Fibroblast of skin of right quadriceps (primary cell): ENCODE results near the gene MPL.
A peak's percentile ranks its signal among the peaks of the same experiment; 100 is the strongest.

ENCODE experiments used
- DNase-seq: peaks from one replicate; pipeline ENCODE4 v3.0.0-alpha.2; 2013

MPL gene

GRCh38 chr1:43306688-43307457, 30.7 kb upstream of the MPL start:
- no peak for DNase-seq

DNA sequence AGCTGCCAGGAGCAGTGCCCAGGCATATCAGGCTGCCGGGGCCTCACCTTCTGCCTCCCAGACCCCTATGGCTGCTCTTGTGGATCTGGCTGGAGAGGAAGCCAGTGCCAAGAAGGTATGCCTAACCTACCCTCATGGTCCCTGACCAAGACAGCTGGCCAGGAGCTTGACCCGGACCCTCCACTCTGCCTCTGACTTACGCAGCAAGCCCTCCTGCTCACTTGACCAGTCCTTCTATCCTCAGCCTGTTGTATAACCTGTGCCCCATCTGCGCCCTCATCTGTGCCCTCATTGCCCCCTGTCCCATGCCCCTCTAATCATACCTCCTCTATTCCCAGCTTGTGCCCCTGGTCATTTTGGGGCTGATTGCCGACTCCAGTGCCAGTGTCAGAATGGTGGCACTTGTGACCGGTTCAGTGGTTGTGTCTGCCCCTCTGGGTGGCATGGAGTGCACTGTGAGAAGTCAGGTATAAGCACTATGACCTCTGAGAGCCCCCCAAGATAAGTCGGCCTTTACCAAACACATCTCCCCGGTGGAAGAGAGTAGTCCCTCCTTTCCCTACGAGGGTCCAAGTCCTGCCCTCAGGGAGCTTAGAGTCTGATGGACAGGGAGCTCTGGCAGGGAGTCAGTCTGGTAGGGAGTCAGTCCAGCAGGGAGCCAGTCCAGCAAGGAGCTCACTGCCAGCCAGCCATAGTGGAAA, 30.0 kb upstream of the MPL start:
- no peak for DNase-seq

DNA sequence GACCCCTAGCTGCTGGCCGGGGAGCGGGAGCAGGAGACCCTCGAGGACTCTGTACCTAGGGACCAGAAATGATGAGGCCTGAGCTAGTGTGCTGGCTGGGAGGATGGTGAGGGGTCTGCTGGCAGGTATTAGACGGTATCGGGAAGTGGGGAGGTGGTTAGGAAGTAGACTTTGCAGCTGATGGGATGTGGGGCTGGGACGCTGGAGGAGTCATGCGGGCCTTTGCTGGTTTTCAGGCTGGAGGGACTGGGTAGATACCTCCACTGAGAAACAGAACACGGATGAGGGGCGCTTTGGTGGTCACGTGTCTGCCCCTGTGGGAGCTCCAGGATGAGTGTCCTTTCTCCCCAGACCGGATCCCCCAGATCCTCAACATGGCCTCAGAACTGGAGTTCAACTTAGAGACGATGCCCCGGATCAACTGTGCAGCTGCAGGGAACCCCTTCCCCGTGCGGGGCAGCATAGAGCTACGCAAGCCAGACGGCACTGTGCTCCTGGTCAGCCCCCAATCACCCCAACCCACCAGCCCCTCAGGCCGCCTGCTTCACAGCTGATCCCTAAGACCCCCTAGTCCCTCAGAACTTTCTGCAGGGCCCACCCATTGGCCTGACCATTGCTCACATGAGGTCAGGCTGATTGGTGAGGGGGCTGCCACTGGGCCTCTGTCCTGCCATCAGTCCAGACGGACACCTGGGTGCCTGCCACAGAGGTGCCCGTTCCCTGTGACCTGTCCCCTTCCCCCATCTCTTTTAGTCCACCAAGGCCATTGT, 28.8 kb upstream of the MPL start:
- DNase-seq = no peak

- DNase-seq = no peak
Measured at GRCh38 chr1:43309405-43310025, 28.1 kb upstream of the MPL start.

DNA sequence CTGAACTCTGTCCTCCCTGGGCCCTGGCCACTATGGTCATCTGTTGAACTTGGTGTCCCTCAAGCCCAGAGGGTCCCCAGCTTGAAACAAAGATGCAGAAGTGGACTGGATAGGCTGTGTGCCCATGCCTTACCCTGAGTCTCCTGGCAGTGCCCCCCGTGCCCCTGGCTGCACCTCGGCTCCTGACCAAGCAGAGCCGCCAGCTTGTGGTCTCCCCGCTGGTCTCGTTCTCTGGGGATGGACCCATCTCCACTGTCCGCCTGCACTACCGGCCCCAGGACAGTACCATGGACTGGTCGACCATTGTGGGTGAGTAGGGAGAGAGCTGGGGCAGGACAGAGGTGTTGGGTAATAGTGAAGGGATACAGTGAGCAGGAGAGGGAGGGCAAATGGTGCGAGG, 26.1 kb upstream of the MPL start:
- DNase-seq = no peak

DNA sequence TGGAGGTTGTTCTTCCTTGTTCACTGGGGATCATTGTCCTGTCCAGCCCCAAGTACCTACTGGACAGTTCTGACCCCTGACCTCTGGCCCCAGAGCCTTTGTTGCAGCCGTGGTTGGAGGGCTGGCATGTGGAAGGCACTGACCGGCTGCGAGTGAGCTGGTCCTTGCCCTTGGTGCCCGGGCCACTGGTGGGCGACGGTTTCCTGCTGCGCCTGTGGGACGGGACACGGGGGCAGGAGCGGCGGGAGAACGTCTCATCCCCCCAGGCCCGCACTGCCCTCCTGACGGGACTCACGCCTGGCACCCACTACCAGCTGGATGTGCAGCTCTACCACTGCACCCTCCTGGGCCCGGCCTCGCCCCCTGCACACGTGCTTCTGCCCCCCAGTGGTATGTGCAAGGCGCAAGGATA, 25.4 kb upstream of the MPL start:
- no peak for DNase-seq

DNA sequence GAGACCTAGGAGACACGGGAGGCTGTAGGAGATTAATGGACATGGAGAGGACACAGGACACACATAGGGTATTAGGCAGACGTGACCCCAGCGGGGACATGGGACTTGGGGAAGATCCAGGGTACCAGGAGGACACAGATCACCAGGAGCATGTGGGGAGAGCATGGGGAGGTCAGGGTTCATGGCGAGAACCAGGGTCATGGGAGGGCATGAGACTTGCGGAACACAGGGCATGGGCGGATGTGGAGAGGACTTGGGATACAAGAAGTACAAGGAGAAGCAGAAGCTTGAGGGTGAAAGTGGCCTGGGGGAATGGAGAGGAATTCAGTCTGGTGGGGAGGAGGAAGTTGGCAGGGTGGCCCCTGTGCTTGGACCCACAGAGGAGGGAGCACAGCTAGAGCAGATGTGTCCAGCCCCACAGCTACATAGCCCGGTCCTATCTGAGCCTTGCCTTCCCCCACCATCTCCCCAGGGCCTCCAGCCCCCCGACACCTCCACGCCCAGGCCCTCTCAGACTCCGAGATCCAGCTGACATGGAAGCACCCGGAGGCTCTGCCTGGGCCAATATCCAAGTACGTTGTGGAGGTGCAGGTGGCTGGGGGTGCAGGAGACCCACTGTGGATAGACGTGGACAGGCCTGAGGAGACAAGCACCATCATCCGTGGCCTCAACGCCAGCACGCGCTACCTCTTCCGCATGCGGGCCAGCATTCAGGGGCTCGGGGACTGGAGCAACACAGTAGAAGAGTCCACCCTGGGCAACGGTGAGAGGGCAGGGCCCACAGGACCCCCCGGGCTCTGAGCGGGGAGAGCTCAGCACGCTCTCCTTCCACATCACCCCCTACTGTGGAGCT, 24.7 kb upstream of the MPL start:
- no peak for DNase-seq

DNA sequence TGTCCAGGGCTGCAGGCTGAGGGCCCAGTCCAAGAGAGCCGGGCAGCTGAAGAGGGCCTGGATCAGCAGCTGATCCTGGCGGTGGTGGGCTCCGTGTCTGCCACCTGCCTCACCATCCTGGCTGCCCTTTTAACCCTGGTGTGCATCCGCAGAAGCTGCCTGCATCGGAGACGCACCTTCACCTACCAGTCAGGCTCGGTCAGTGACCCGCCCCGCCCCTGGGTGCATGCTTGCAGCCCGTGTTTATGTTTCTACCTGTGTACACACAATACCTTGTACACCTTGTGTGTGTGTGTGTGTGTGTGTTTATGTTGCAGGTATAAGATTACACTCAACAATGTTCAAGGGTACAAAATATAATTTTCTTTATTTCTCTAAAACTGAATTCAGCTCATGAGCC, 23.8 kb upstream of the MPL start:
- no peak for DNase-seq

- no peak for DNase-seq
Measured at GRCh38 chr1:43314233-43314632, 23.4 kb upstream of the MPL start.

GRCh38 chr1:43315481-43315880, 22.1 kb upstream of the MPL start:
- no peak for DNase-seq

DNA sequence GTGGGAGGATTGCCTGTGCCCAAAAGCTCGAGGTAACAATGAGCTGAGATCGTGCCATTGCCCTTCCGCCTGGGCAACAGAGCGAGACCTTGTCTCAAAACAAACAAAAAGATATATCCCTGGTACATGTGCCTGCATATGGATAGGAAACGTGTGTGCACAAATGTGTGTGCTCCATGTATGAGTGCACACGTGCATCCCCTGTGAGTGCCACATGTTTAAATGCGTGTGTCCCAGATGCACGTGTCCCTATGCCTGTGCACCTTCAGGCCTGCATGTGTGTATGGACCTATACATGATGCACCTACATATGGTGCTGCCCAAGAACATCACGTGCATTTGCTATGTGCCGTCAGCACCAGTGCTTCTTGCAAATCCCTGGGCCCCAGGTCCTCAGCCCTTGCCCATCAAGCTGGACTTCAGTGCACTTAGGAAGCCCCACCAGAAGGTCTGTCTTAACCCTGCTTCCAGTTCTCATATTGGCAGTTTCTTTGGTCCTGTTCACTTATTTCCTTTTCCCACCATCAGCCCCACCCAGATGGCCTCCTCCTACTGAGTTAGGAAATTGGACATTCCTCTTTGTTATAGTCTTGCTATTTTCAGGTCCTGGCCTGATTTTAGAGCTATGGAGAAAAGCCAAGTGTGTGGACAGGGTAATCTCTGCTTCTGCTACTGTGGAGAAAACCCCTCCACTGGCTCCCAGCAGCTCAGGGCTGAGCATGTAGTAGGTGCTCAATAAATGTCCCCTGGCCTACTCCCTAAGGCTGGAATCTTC, 21.5 kb upstream of the MPL start:
- no peak for DNase-seq

- DNase-seq = no peak
Measured at GRCh38 chr1:43316738-43317520, 20.7 kb upstream of the MPL start.

GRCh38 chr1:43317817-43318471, 19.7 kb upstream of the MPL start:
- peak; percentile 11 for DNase-seq

DNA sequence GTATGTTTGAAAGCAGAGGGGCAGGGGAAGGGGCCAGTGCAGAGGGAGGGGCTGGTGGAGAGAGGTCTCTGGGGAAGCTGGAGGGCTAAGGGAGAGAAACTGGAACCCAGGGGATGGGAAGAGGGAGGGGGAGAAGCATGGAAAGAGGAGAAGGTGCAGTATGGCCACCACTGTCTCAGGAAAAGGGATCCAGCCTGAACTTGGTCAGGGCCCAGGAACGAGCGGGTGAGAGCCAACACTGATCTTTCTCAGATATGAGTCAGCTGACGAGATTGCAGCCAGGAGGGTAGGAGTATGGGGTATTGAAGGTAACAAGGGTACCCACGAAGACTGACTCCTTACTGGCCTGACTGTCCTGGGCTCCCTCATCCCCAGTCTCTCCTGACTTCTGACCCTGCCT, 18.8 kb upstream of the MPL start:
- DNase-seq = no peak

- no peak for DNase-seq
Measured at GRCh38 chr1:43319288-43319687, 18.3 kb upstream of the MPL start.

DNA sequence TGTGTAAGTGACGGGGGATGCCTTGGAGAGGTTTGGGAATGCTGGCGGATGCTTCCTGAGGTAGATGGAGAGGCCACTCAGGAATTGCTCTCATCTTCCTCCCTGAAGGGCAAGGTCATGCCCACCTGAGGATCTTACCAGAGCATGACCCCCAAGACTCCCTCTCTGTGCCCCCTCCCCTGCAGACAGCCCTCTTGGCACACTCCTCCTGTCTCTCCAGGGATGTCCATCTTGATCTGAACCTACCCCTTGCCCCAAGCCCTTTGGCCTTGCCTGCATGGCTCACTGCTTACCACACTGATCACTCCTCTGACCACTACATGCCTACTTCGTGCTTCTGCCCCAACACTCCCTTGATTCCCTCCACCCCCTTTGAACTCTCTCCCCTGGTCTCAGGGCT, 17.9 kb upstream of the MPL start:
- DNase-seq = no peak

DNA sequence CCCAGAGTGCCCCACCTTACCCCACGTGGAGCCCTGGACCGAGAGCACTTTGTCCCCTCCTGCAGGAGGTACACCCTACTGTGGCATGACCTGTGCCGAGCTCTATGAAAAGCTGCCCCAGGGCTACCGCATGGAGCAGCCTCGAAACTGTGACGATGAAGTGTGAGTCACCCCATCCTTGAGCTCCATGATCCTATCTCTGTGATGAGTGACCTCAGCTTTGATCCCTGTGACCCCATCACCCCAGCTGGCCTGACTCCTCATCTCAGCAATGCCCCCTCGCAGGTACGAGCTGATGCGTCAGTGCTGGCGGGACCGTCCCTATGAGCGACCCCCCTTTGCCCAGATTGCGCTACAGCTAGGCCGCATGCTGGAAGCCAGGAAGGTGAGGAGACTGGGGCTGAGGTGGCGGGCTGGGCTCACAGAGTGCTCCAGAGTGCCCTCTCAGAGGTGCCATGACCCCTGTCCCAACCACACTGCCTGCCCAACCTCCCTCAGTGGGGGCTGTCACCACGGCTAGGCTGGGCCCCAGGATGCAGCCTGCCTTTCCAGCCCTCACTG, 16.2 kb upstream of the MPL start:
- no peak for DNase-seq

DNA sequence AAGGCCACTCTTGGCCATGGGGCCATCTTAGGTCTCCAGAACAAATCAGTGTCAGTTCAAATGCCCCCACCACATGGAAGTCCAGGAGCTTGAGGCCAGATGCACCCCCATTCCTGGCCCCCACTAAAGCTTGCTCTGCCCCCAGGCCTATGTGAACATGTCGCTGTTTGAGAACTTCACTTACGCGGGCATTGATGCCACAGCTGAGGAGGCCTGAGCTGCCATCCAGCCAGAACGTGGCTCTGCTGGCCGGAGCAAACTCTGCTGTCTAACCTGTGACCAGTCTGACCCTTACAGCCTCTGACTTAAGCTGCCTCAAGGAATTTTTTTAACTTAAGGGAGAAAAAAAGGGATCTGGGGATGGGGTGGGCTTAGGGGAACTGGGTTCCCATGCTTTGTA, 15.1 kb upstream of the MPL start:
- DNase-seq = no peak

DNA sequence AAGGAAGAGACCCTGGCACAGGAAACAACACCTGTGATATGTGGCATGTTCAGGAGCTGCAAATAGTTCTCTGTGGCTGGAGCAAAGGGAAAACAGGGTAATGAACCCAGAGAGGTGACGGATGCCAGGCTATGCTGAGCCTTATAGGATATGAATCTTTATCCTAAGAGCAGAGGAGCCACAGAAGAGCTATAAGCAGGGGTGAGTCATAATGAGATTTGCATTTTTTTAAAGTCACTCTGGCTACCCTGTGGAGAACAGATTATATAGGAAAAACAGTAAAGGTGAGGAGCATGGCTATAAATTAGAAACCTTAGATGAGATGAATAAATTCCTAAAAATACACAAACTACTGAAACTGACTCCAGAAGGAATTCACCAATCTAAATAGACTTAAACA, 12.8 kb upstream of the MPL start:
- DNase-seq = peak; percentile 20

GRCh38 chr1:43325381-43325780, 12.2 kb upstream of the MPL start:
- no peak for DNase-seq
